Naive thymus-derived CD4-positive, alpha-beta T cell (primary cell): ENCODE measurements around the gene CBL. TPM values are rescaled to one million over a fixed set of nuclear protein-coding genes. Genes with fewer than 3 reads are reported as not detected.
A peak's percentile ranks its signal among the peaks of the same experiment; 100 is the strongest.

Source experiments
- ATAC-seq: fragments of 150-1000 bp; cut with Tn5 transposase; 2 replicates; pipeline ENCODE4 v1.10.0; 2021; ENCODE audit warnings: mild to moderate bottlenecking, moderate library complexity
- CTCF ChIA-PET: fragments of 350-600 bp; sonication (Branson Sonifier 250); formaldehyde crosslinking; loops from one replicate; lab custom pipeline; 2021; ENCODE audit warnings: antibody characterized with exemption; lab: Charles Lee
- POLR2A ChIA-PET: fragments of 350-600 bp; sonication (Branson Sonifier 250); formaldehyde crosslinking; loops from one replicate; lab custom pipeline; 2021; ENCODE audit warnings: antibody characterized with exemption, inconsistent platforms; lab: Charles Lee
- DNase-seq, 9 donors: peaks; one replicate each; pipeline versions ENCODE4 v3.0.0 to v3.0.0-alpha.2; 2020 to 2022; ENCODE audit warnings: mixed read lengths in 1 of 9
- H3K27ac ChIP-seq: one replicate; pipeline ENCODE4 v1.7.0; 2013; ENCODE audit warnings: mild to moderate bottlenecking, low read depth, low read length, moderate library complexity
- H3K27me3 ChIP-seq, 2 donors: one replicate each; pipeline ENCODE4 v1.7.0; 2013; ENCODE audit warnings: low read length in 2 of 2, mild to moderate bottlenecking in 2 of 2, moderate library complexity in 2 of 2; ENCODE audit not compliant: control insufficient read depth in 2 of 2, insufficient read depth in 2 of 2
- H3K36me3 ChIP-seq, 3 experiments: 1 replicate in 2 of 3; 2 replicates in 1 of 3; pipeline ENCODE4 v1.7.0; 2013; ENCODE audit warnings: low read length in 3 of 3, mild to moderate bottlenecking in 3 of 3, moderate library complexity in 1 of 3; ENCODE audit not compliant: insufficient read depth in 3 of 3, control insufficient read depth in 2 of 3
- H3K4me1 ChIP-seq, 2 donors: one replicate each; pipeline ENCODE4 v1.7.0; 2013; ENCODE audit warnings: low read length in 2 of 2, mild to moderate bottlenecking in 2 of 2, moderate library complexity in 1 of 2; ENCODE audit not compliant: control insufficient read depth in 2 of 2, insufficient read depth in 2 of 2
- H3K4me3 ChIP-seq: 2 replicates; pipeline ENCODE4 v1.7.0; 2013; ENCODE audit warnings: mild to moderate bottlenecking, low read length
- H3K9me3 ChIP-seq, 3 experiments: 1 replicate in 2 of 3; 2 replicates in 1 of 3; pipeline ENCODE4 v1.7.0; 2013; ENCODE audit warnings: low read length in 3 of 3; ENCODE audit not compliant: control insufficient read depth in 2 of 3
- H3K27ac Mint-ChIP-seq, 9 donors: one replicate each; pipeline ENCODE4 v1.8.0; 2020 to 2022; ENCODE audit warnings: mixed read lengths in 9 of 9, mild to moderate bottlenecking in 8 of 9, moderate library complexity in 5 of 9, inconsistent platforms in 2 of 9
- H3K27me3 Mint-ChIP-seq, 5 donors: one replicate each; pipeline ENCODE4 v1.8.0; 2021 to 2022; ENCODE audit warnings: mixed read lengths in 5 of 5, mild to moderate bottlenecking in 1 of 5
- H3K36me3 Mint-ChIP-seq, 5 donors: one replicate each; pipeline ENCODE4 v1.8.0; 2020 to 2022; ENCODE audit warnings: mixed read lengths in 5 of 5, mild to moderate bottlenecking in 3 of 5, inconsistent platforms in 1 of 5
- H3K4me1 Mint-ChIP-seq, 7 donors: one replicate each; pipeline ENCODE4 v1.8.0; 2020 to 2022; ENCODE audit warnings: mixed read lengths in 7 of 7, mild to moderate bottlenecking in 3 of 7, inconsistent platforms in 1 of 7
- H3K4me3 Mint-ChIP-seq, 10 donors: one replicate each; pipeline ENCODE4 v1.8.0; 2020 to 2022; ENCODE audit warnings: mild to moderate bottlenecking in 10 of 10, mixed read lengths in 10 of 10, moderate library complexity in 6 of 10, inconsistent platforms in 2 of 10
- H3K9me3 Mint-ChIP-seq, 11 donors: one replicate each; pipeline ENCODE4 v1.8.0; 2020 to 2022; ENCODE audit warnings: mixed read lengths in 11 of 11, mild to moderate bottlenecking in 4 of 11, inconsistent platforms in 1 of 11, moderate library complexity in 1 of 11
- intact Hi-C, 2 donors: fragments of 100-400 bp; cut with micrococcal nuclease; formaldehyde crosslinking; loops; one replicate each; pipeline ENCODE4 v1.15.1; 2023
- polyA plus RNA-seq, 2 donors: library from polyadenylated mRNA; unstranded; fragments of 300-500 nt; fragmentation: Illumina TruSeq; gene quantifications; one replicate each; pipeline ENCODE4 v1.2.3, GENCODE V29; 2021
- total RNA-seq, 6 experiments: library from RNA in 5 of 6; stranded (reverse) in 5 of 6; gene quantifications; 1 replicate in 5 of 6; 2 replicates in 1 of 6; pipeline ENCODE4 v1.2.3 and lab custom pipeline; 2021 to 2026

The CBL gene
- total and polyA plus RNA-seq, 7 experiments from 2014 or later: 17.5 to 51.8 (median 39.8) TPM

DNA sequence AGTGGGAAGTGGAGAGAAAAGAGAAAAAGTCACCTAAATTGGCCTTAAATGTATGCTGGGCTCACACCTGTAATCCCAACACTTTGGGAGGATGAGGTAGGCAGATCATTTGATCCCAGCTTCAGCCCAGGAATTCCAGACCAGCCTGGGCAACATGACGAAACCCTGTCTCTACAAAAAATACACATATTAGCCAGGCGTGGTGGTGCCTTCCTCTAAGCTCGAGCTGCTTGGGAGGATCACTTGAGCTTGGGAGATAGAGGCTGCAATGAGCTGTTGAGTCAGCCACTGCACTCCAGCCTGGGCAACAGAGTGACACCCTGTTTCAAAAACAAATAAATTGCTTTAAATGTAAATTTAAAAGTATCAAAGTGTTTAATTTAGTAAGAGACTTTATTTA lies 3.9 kb downstream of the CBL start:
- H3K36me3 Mint-ChIP-seq: peaks cover 0 to 7% (median 4%) of the 10 kb centered on the region in 5 donors
- no peaks in the 10 kb centered on the region for H3K9me3 Mint-ChIP-seq
- no peaks in the 10 kb centered on the region for H3K27me3 Mint-ChIP-seq
- ChIA-PET CTCF (interaction anchor here (1.2 to 2.7 kb wide), 2 partner anchors 12 to 53 kb away, joined by 4 to 9 read pairs; no protein-coding TSS in a partner anchor), POLR2A (interaction anchor here (0.6 to 1.8 kb wide), 6 partner anchors 14 to 214 kb away, joined by 3 to 7 read pairs (median 4); no protein-coding TSS in a partner anchor)
- intact Hi-C loops: no loop called here
- Histone ChIP-seq H3K36me3 (peaks cover 0 to 4% (median 0%) of the 10 kb centered on the region in 3 experiments), H3K4me1 (peaks cover 7 to 23% of the 10 kb centered on the region in 2 donors), H3K4me3 (no peak overlapping the region), H3K27me3 (no peaks in the 10 kb centered on the region), H3K27ac (no peak overlapping the region), H3K9me3 (no peaks in the 10 kb centered on the region)
- H3K27ac Mint-ChIP-seq: peak overlapping the region in 8 of 9 donors; percentile 8 to 84 (median 60)
- DNase-seq (no peak), ATAC-seq (no peak)
- peaks cover 28 to 70% (median 61%) of the 10 kb centered on the region in 7 donors for H3K4me1 Mint-ChIP-seq
- peak overlapping the region in 6 of 10 donors; percentile 14 to 88 (median 36) for H3K4me3 Mint-ChIP-seq

GRCh38 chr11:119218141-119218878 lies 12.2 kb downstream of the CBL start:
- Histone ChIP-seq H3K4me1 (peaks cover 0 to 10% of the 10 kb centered on the region in 2 donors), H3K27ac (no peak overlapping the region), H3K36me3 (no peaks in the 10 kb centered on the region), H3K27me3 (no peaks in the 10 kb centered on the region), H3K4me3 (no peak overlapping the region), H3K9me3 (no peaks in the 10 kb centered on the region)
- Mint-ChIP-seq H3K9me3 (no peaks in the 10 kb centered on the region), H3K36me3 (peaks cover 0 to 10% (median 5%) of the 10 kb centered on the region in 5 donors), H3K4me1 (peaks cover 30 to 77% (median 65%) of the 10 kb centered on the region in 7 donors), H3K4me3 (no peak overlapping the region), H3K27me3 (no peaks in the 10 kb centered on the region), H3K27ac (peak overlapping the region in 7 of 9 donors; percentile 2 to 81 (median 50))
- intact Hi-C loops: no loop called here
- DNase-seq (no peak), ATAC-seq (peak; percentile 55)
- CTCF ChIA-PET: no interaction called here
- POLR2A ChIA-PET: interaction anchor here (1.0 kb wide), 1 partner anchor 50 kb away, joined by 3 read pairs; no protein-coding TSS in a partner anchor

DNA sequence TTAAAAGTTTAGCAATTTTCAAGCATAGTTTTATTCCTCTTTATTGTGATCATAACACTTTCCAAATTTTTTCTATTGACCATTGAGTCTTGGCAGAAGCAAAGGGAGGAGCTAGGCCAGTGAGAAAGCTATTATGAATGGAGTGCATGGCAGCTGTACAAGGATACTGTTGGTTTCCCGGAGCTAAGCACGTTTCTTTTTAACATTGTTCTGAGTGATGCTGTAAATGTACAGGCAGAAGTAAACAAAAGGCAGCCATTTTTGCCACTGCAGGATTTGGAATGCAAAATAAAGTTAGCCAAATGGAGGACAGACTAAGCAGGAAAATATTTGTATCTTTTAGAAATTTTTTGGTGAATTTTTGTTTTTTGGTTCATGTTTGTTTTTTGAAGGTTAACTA lies 16.2 kb downstream of the CBL start:
- H3K27me3 ChIP-seq: no peaks in the 10 kb centered on the region
- intact Hi-C loops: loop anchor here in 1 of 2 donors (2.0 kb wide), 1 partner anchor 16 kb away; the partner anchor contains the start of gene CBL
- H3K27ac ChIP-seq: peak overlapping the region; percentile 2
- H3K36me3 Mint-ChIP-seq: peaks cover 0 to 15% (median 4%) of the 10 kb centered on the region in 5 donors
- CTCF ChIA-PET: interaction anchor here (0.6 to 2.0 kb wide), 3 partner anchors 13 to 60 kb away, joined by 3 to 9 read pairs (median 5); no protein-coding TSS in a partner anchor
- H3K27ac Mint-ChIP-seq: peak overlapping the region in 8 of 9 donors; percentile 16 to 89 (median 62)
- no peaks in the 10 kb centered on the region for H3K36me3 ChIP-seq
- peak overlapping the region in 8 of 10 donors; percentile 1 to 78 (median 8) for H3K4me3 Mint-ChIP-seq
- DNase-seq (no peak), ATAC-seq (no peak)
- no peaks in the 10 kb centered on the region for H3K9me3 ChIP-seq
- H3K4me3 ChIP-seq: no peak overlapping the region
- no peaks in the 10 kb centered on the region for H3K9me3 Mint-ChIP-seq
- POLR2A ChIA-PET: interaction anchor here (1.0 to 1.1 kb wide), 2 partner anchors 18 to 44 kb away, joined by 4 to 9 read pairs; no protein-coding TSS in a partner anchor
- peaks cover 0 to 5% of the 10 kb centered on the region in 2 donors for H3K4me1 ChIP-seq
- H3K4me1 Mint-ChIP-seq: peaks cover 36 to 79% (median 64%) of the 10 kb centered on the region in 7 donors
- H3K27me3 Mint-ChIP-seq: no peaks in the 10 kb centered on the region

DNA sequence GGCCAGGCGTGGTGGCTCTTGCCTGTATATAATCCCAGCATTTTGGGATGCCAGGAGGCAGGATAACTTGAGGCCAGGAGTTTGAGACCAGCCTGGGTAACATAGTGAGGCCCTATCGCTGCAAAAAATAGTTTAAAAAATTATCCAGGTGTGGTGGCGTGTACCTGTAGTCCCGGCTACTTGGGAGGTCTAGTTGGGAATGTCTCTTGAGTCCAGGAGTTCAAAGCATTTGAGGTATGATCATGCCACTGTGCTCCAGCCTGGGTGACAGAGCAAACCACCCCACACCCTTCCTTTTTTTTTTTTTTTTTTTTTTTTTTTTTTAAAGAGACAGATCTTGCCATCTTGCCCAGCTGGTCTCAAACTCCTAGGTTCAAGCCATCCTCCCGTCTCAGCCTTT lies 16.8 kb downstream of the CBL start:
- H3K36me3 ChIP-seq: no peaks in the 10 kb centered on the region
- Mint-ChIP-seq H3K4me3 (peak overlapping the region in 5 of 10 donors; percentile 3 to 78 (median 56)), H3K27ac (peak overlapping the region in 8 of 9 donors; percentile 16 to 77 (median 62)), H3K27me3 (no peaks in the 10 kb centered on the region), H3K9me3 (no peaks in the 10 kb centered on the region), H3K4me1 (peaks cover 35 to 77% (median 65%) of the 10 kb centered on the region in 7 donors), H3K36me3 (peaks cover 0 to 18% (median 4%) of the 10 kb centered on the region in 5 donors)
- no peak for DNase-seq
- H3K4me3 ChIP-seq: no peak overlapping the region
- no peaks in the 10 kb centered on the region for H3K27me3 ChIP-seq
- POLR2A ChIA-PET: interaction anchor here (0.6 to 1.0 kb wide), 3 partner anchors 11 to 161 kb away, joined by 3 to 4 read pairs (median 3); no protein-coding TSS in a partner anchor
- CTCF ChIA-PET: interaction anchor here (1.6 to 2.0 kb wide), 2 partner anchors 14 to 60 kb away, joined by 5 to 9 read pairs; no protein-coding TSS in a partner anchor
- intact Hi-C loops: loop anchor here in 1 of 2 donors (2.0 kb wide), 1 partner anchor 16 kb away; the partner anchor contains the start of gene CBL
- no peak overlapping the region for H3K27ac ChIP-seq
- ATAC-seq: no peak
- no peaks in the 10 kb centered on the region for H3K9me3 ChIP-seq
- peaks cover 1 to 5% of the 10 kb centered on the region in 2 donors for H3K4me1 ChIP-seq

DNA sequence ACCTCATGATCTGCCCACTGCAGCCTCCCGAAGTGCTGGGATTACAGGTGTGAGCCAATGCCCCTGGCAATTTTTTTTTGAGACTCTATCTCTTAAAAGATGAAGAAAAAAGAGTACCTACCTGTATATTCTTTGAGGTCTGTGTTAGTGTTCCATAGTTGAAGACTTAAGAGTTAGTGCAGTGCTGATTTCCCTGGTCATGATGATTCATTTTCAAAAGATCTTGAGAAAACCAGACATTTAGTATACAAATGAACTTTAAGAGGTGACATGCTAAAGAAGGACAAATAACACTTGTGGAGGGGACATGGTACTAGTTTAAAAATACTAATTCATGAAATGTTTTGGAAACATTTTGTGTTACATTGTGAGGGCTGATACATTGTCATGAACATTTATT lies 17.7 kb downstream of the CBL start:
- Mint-ChIP-seq H3K9me3 (no peaks in the 10 kb centered on the region), H3K4me1 (peaks cover 36 to 77% (median 63%) of the 10 kb centered on the region in 7 donors), H3K36me3 (peaks cover 0 to 18% (median 6%) of the 10 kb centered on the region in 5 donors), H3K4me3 (peak overlapping the region in 3 of 10 donors; percentile 5 to 44 (median 35)), H3K27me3 (no peaks in the 10 kb centered on the region), H3K27ac (peak overlapping the region in 8 of 9 donors; percentile 17 to 80 (median 49))
- Histone ChIP-seq H3K27me3 (no peaks in the 10 kb centered on the region), H3K4me3 (no peak overlapping the region), H3K9me3 (no peaks in the 10 kb centered on the region), H3K4me1 (peaks cover 11 to 12% of the 10 kb centered on the region in 2 donors), H3K27ac (no peak overlapping the region), H3K36me3 (no peaks in the 10 kb centered on the region)
- ChIA-PET CTCF (interaction anchor here (0.6 kb wide), 1 partner anchor 55 kb away, joined by 6 read pairs; no protein-coding TSS in a partner anchor), POLR2A (interaction anchor here (0.8 to 1.6 kb wide), 2 partner anchors 12 to 14 kb away, joined by 3 to 7 read pairs; no protein-coding TSS in a partner anchor)
- intact Hi-C loops: loop anchor here in 1 of 2 donors (2.0 kb wide), 1 partner anchor 17 kb away; the partner anchor contains the start of gene CBL
- DNase-seq (no peak), ATAC-seq (no peak)
